ENCODE results near the gene TAF1.
"Not testable (repeated sequence)": the region's sequence is repeated elsewhere in the genome, so short reads cannot be mapped to it uniquely, and the experiment has no call there.

Gene TAF1

GRCh38 chrX:71502080-71502479 lies 135.9 kb downstream of the TAF1 start:
- not testable (repeated sequence) for DNase-seq (ENCODE audit: low read depth)

GRCh38 chrX:71504346-71504745 lies 138.2 kb downstream of the TAF1 start:
- DNase-seq (ENCODE audit: low read depth), result no peak

GRCh38 chrX:71509289-71509688 lies 143.1 kb downstream of the TAF1 start:
- no peak for DNase-seq (ENCODE audit: low read depth)

GRCh38 chrX:71510161-71510560 lies 144.0 kb downstream of the TAF1 start:
- no peak for DNase-seq (ENCODE audit: low read depth)

- DNase-seq (ENCODE audit: low read depth), result not testable (repeated sequence)
These were observed 147.6 kb downstream of the TAF1 start for GRCh38 chrX:71513731-71514130.

GRCh38 chrX:71514367-71515037 lies 148.3 kb downstream of the TAF1 start:
- no peak for DNase-seq (ENCODE audit: low read depth)

GRCh38 chrX:71515038-71515396 lies 148.9 kb downstream of the TAF1 start:
- DNase-seq (ENCODE audit: low read depth), result no peak

All from activated T-cell treated with anti-CD3 and anti-CD28 coated beads for 24 hours (primary cell).